A549 (cell line): ENCODE measurements around the gene KSR1.

Experiments used
- CTCF ChIP-seq: fragments of >200 bp; sonication (Bioruptor Twin); formaldehyde crosslinking; IDR thresholded peaks from 3 replicates; pipeline ENCODE4 v1.5.1; 2016
- MYC ChIP-seq: IDR thresholded peaks from 2 replicates; pipeline ENCODE4 v1.6.1; 2012; ENCODE audit warnings: mild to moderate bottlenecking, inconsistent platforms, low read length, improper control_type of control experiment, borderline replicate concordance

- TF ChIP-seq CTCF (no peak), MYC (no peak)
These were observed 40.2 kb downstream of the KSR1 start for GRCh38 chr17:27496437-27496943.
